NCI-H345 treated with DMSO at 0.1 percent for 48 hours (cell line): Measurements from ENCODE around the gene KCNG2.
A peak's percentile ranks its signal among the peaks of the same experiment; 100 is the strongest.

Experiments used
- DNase-seq: peaks from one replicate; lab custom pipeline; 2025; ENCODE audit not compliant: unreplicated experiment; lab: John Stamatoyannopoulos, UW

Gene KCNG2

GRCh38 chr18:79796531-79797405 lies 970 bp upstream of the KCNG2 start:
- peak; percentile 19 for DNase-seq

- no peak for DNase-seq
Observed at GRCh38 chr18:79798346-79798998, 734 bp downstream of the KCNG2 start.

DNA sequence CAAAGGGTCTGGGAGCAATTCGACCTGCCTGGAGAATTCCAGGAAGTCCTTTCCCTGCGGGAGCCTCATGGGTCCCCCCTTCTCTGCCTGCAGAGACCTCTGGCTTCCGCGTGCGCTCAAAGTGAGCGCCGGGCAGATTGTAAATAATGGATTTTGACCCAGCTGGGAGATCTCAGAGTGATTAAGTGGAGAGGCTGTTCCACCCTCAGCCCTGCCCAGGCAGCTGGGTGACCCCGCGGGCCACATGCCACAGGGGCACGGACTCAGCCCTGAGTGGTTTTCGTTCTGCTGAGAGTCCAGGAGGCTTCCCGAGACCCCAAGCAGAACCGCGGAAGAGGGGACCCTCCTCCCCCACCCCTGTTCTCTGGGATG lies 1.2 kb downstream of the KCNG2 start:
- no peak for DNase-seq

DNA sequence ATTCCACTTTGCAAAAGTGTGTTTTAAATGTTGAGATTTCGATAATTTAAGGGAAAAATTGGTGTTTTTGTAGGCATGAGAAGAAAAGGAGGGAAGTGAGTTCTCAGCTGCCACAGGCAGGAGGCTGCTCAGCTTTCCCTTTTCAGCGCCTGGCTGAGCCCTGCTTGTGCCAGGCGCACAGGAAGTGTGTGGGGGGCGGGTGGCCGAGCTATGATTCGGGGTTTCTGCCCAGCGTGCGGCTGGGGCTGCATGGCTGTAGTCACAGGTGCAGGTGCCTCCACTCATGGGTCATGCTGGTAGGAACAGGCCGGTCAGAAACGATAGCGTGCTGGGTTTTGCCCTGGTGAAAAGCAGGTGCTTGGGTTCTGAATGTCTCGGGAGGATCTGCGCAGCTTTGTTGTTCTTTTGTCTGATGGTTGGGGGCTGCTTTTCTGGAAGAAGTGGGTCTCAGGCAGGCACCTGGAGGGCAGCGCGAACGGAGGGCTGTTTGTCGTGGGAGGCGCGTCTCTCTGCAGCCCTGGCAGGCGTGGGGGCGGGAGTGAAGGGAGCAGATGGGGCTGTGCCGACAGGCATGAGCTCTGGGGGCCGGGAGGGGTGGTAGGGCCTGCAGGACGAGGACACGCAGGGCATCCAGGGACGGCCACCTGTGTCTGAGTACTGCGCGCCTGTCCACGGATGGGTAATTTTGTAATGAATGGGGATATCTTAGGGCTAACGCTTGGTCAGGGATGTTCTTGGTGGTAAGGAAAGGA lies 2.1 kb downstream of the KCNG2 start:
- DNase-seq, result no peak

- no peak for DNase-seq
Observed at GRCh38 chr18:79800371-79801180, 2.8 kb downstream of the KCNG2 start.

DNA sequence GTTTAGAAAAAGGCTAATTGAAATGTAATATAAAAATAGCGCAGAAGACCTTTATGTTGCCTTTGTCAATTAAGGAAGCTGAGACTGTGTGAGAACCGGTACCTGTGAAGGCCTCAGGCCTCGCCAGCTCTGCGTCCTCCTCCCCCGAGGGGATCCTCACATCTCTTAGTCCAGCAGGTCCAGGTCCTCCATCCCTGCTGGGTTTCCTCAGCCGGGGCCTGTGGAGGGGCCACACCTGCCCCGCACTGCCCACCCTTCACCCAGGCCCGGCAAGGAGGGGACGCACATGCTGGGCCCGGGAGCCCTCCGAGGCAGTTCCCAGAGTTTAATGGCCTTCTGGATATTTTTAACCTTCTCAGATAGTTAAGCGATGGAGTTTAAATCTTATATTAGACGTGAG lies 3.5 kb downstream of the KCNG2 start:
- DNase-seq, result no peak

- DNase-seq, result no peak
Observed at GRCh38 chr18:79801641-79802040, 3.9 kb downstream of the KCNG2 start.

GRCh38 chr18:79802298-79802697 lies 4.6 kb downstream of the KCNG2 start:
- no peak for DNase-seq

DNA sequence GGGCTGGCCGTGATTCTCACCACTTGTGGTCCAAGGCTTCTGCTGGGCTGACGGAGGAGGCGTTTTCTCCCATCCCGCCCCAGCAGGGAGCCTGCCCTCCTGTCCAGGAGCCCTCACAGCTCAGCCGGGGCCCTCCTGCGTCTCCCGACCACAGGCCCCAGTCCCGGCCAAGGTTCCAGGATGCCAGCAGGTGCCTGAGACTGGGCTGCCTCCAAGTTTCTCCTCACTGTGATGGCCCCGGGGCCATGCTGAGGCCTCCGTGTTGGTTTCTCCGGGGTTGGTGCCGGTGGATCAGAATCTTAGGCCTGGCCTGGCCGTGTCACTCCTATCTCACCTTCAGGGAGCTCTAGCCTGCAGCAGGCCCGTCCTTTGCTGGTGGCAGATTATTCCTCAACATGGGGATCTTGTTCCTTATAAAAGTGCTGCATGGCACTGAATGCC lies 5.9 kb downstream of the KCNG2 start:
- no peak for DNase-seq

GRCh38 chr18:79804130-79804787 lies 6.5 kb downstream of the KCNG2 start:
- no peak for DNase-seq

DNA sequence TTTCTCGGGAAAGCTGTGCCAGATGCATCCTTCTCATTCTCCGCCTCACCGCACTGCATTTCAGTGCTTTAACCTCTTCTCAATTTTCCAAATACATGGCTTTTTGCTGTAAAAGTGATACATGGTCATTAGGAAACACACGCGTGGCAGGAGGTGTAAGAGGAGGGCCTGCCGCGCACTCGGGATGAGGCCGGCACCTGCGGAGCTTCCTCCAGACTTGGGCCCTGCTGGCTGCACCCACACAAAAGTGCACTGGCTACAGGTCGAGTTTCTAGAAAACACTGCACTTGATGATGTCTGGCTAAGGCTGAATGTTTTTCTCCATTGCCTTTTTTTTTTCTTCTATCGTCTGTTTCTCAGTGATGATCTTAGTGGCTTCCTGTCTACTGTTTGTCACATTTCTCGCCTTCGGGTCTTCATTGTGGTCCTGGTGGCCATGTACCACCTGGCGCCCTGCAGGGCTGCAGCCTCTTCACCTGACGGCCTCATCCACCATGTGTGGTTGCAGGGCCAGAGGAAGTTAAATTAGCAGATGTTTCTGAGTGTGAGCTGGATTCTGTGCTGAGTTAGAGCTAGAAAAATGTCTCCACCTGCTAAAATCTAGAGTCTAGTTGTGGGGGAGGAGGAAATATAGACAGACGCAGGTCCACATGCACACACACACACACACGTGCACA lies 7.6 kb downstream of the KCNG2 start:
- no peak for DNase-seq

GRCh38 chr18:79805926-79806487 lies 8.3 kb downstream of the KCNG2 start:
- no peak for DNase-seq

DNA sequence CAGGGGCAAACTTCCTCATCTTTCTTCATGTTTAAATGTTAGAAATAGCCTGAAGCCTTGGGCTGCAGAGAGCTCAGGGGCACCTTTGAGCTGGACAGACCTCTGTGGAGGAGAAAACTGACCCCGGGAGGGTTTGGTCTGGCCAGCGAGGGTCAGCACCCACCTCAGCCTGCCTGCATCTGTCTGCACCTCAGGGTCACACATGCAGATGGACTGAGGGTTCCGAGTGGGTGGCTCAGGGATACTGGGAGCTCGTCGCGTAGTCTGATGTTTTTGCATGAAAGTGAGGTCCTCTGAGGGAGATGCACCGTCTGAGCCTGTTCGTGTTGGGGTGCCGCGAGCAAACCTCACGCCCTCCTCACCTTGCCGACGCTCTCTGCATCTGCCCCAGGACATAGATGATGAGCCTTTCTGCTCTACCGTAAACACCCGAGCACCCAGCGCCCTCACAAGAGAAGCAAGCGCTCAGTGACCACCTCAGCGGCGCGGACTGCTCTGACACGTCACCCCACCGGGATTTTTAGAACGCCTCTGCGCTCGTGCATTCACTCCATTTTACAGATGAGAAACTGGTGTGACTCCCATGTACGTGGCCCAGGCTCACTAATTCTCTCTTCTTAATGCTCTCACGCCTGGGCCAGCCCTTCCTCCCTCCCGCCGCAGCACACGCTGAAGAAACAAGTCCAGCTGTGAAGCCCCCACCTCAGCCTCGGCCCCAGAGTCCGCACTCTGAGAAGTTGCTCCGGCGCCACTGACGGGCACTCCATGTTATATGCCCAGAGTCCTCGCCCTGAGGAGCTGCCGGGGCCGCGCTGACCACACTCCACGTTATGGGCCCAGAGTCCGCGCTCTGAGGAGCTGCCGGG lies 9.5 kb downstream of the KCNG2 start:
- DNase-seq, result no peak

- DNase-seq, result no peak
Observed at GRCh38 chr18:79809482-79810192, 11.9 kb downstream of the KCNG2 start.

- no peak for DNase-seq
Observed at GRCh38 chr18:79812052-79812451, 14.3 kb downstream of the KCNG2 start.

- DNase-seq, result no peak
Observed at GRCh38 chr18:79814373-79814772, 16.6 kb downstream of the KCNG2 start.

GRCh38 chr18:79815657-79816056 lies 17.9 kb downstream of the KCNG2 start:
- no peak for DNase-seq

GRCh38 chr18:79816092-79816491 lies 18.4 kb downstream of the KCNG2 start:
- no peak for DNase-seq
